K562 (cell line): Measurements from ENCODE around the gene ERCC1. TPM values are rescaled to one million over a fixed set of nuclear protein-coding genes. Genes with fewer than 3 reads are reported as not detected.

Experiments used
- ARID3B ChIP-seq: fragments of 250-450 bp; sonication (Bioruptor Pico); IDR thresholded peaks from 2 replicates; pipeline ENCODE4 v1.4.0; 2020; ENCODE audit warnings: borderline replicate concordance
- CSDE1 ChIP-seq, 2 experiments: fragments of 450-650 bp; IDR thresholded peaks; 2 replicates each; pipeline ENCODE4 v1.6.1; 2016; ENCODE audit warnings: mild to moderate bottlenecking in 1 of 2
- DACH1 ChIP-seq: fragments of 450-650 bp; IDR thresholded peaks from 2 replicates; pipeline ENCODE4 v1.6.1; 2018; ENCODE audit not compliant: partially characterized antibody
- GTF2E2 ChIP-seq: fragments of 200-800 bp; sonication (Bioruptor generic); IDR thresholded peaks from 2 replicates; pipeline ENCODE4 v1.6.1; 2016; ENCODE audit warnings: missing genetic modification characterization, missing compliant biosample characterization
- HEY1 ChIP-seq: fragments of 250-450 bp; sonication (Bioruptor Pico); IDR thresholded peaks from 2 replicates; pipeline ENCODE4 v1.5.0; 2020; ENCODE audit warnings: mild to moderate bottlenecking, moderate library complexity, borderline replicate concordance
- HNRNPH1 ChIP-seq: fragments of 200-400 bp; formaldehyde crosslinking; optimal IDR thresholded peaks from 2 replicates; pipeline ENCODE3; 2017; ENCODE audit warnings: low read depth, mild to moderate bottlenecking, low read length, moderate library complexity
- HNRNPL ChIP-seq: fragments of 200-400 bp; formaldehyde crosslinking; IDR thresholded peaks from 2 replicates; pipeline ENCODE4 v1.6.1; 2017; ENCODE audit warnings: low read depth, mild to moderate bottlenecking, low read length
- MAFF ChIP-seq: IDR thresholded peaks from 2 replicates; pipeline ENCODE4 v1.6.1; 2012; ENCODE audit warnings: low read length, improper control_type of control experiment
- MNT ChIP-seq, 2 experiments: fragments of 450-650 bp; conservative IDR thresholded peaks; 2 replicates each; pipeline ENCODE4 v1.6.1; 2017; ENCODE audit warnings: mild to moderate bottlenecking in 2 of 2, moderate library complexity in 2 of 2
- MYNN ChIP-seq, 2 experiments: sonication (generic); formaldehyde crosslinking in 1 of 2; IDR thresholded peaks; 2 replicates each; pipeline versions ENCODE4 v1.5.0 to v1.6.1; 2016 to 2020; ENCODE audit warnings: antibody characterized with exemption in 1 of 2, missing genetic modification reagents in 1 of 2
- NCOA2 ChIP-seq, 2 experiments: fragments of 450-650 bp; IDR thresholded peaks; 2 replicates each; pipeline ENCODE4 v1.6.1; 2018; ENCODE audit warnings: mild to moderate bottlenecking in 2 of 2, moderate library complexity in 1 of 2; ENCODE audit not compliant: partially characterized antibody in 2 of 2
- NCOA4 ChIP-seq: fragments of 450-650 bp; IDR thresholded peaks from 2 replicates; pipeline ENCODE4 v1.6.1; 2018; ENCODE audit warnings: mild to moderate bottlenecking; ENCODE audit not compliant: partially characterized antibody
- NUFIP1 ChIP-seq: fragments of 450-650 bp; IDR thresholded peaks from 2 replicates; pipeline ENCODE4 v1.6.1; 2018; ENCODE audit not compliant: partially characterized antibody
- STAT5B ChIP-seq: fragments of 250-450 bp; sonication (Bioruptor Pico); IDR thresholded peaks from 2 replicates; pipeline ENCODE4 v1.8.0; 2021; ENCODE audit warnings: mild to moderate bottlenecking, inconsistent platforms
- ZBED1 ChIP-seq: IDR thresholded peaks from 2 replicates; pipeline ENCODE4 v1.6.1; 2014
- ZC3H4 ChIP-seq: sonication (generic); formaldehyde crosslinking; IDR thresholded peaks from 2 replicates; pipeline ENCODE4 v1.9.0; 2021; ENCODE audit warnings: missing genetic modification reagents, borderline replicate concordance
- ZSCAN29 ChIP-seq: fragments of 450-650 bp; IDR thresholded peaks from 2 replicates; pipeline ENCODE4 v1.6.1; 2017
- polyA plus RNA-seq, 8 experiments: library from polyadenylated mRNA; depleted of rRNA in 4 of 8; stranded (reverse) in 5 of 8; unstranded in 3 of 8; fragments of >200 nt; fragmentation: Nextera tagmentation in 2 of 8; fragmentation: Illumina TruSeq in 1 of 8; extraction: Ambion mirVana in 2 of 8; extraction: Trizol in 1 of 8; gene quantifications; 2 replicates each; pipeline versions ENCODE4 v1.2.1 to v1.2.3, GENCODE V29; 2011 to 2014; ENCODE audit warnings: inconsistent platforms in 1 of 8, missing spikeins in 1 of 8
- total RNA-seq, 7 experiments: library from RNA; depleted of rRNA in 6 of 7; stranded (reverse); fragments of >200 nt in 6 of 7; fragmentation: Illumina TruSeq in 2 of 7; extraction: Trizol in 2 of 7; gene quantifications; 2 replicates each; pipeline versions ENCODE4 v1.2.1 to v1.2.3, GENCODE V29; 2011 to 2021; ENCODE audit warnings: low replicate concordance in 1 of 7
- TF ChIP-seq, protein P1 (sequence below): IDR thresholded peaks from 2 replicates; pipeline ENCODE4 v1.6.1; 2012; ENCODE audit warnings: low read depth, low read length, improper control_type of control experiment, borderline replicate concordance
- TF ChIP-seq, protein P2 (sequence below): fragments of 250-450 bp; sonication (Bioruptor Pico); IDR thresholded peaks from 2 replicates; pipeline ENCODE4 v1.8.0; 2021; ENCODE audit warnings: moderate library complexity, mild to moderate bottlenecking, inconsistent platforms
- TF ChIP-seq, protein P3 (sequence below): IDR thresholded peaks from 3 replicates; pipeline ENCODE4 v1.6.1; 2011; ENCODE audit warnings: borderline replicate concordance, mild to moderate bottlenecking, moderate library complexity; ENCODE audit not compliant: insufficient read length; ENCODE audit errors: extremely low read depth

The ERCC1 gene
- total and polyA plus RNA-seq, 9 of the 15 experiments (the other 6 are each of a cell fraction or from before 2014, with no cell fraction given) = 9.3 to 92.6 (median 60.0) TPM

DNA sequence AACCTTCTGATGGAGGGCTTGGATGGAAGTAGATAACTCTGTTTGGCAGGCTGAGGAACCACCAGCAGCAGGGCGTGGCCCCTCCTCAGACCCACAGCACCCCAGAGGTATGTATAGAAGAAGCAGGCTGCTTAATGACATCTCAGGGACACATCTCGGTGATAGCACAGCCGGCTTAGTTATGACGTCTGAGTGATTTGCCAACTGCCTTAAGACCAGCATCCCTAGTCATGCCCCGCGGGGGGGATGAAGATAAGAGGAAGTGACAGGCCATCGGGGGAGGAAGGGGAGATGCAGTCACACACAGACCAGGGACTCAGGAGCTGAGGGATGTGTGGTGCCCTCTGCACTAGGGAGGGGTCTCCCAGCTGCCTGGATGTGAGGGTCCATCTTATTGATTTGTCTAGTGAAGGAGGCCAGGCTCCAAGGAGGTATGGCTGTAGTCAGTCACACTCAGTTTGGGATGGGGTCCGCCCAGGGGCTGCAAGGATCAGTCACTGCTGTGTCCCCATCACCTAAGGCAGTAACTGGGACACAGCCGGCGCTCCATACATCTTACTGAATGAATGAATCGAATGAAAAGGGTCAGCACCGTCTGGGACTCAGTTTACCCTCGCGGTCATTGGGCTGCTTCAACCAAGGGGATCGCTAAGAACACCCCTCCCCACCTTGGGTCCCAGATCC is 19.2 kb upstream of the ERCC1 start (continued):
- TF ChIP-seq MAFF (peak; percentile 75), HNRNPH1 (no peak), STAT5B (CRISPR knock-in tag) (no peak), NCOA4 (peak; percentile 58), ZC3H4 (no peak), DACH1 (peak; percentile 73), HNRNPL (peak; percentile 5; the same call in 1 of the 2 replicates), MNT (conservative IDR thresholded peaks at IDR 0.05) (peak in 1 of 2 experiments; percentile 53; a peak in 3 of 4 replicates), CSDE1 (IDR thresholded peaks at IDR 0.05) (no peak), ZSCAN29 (no peak), NCOA2 (IDR thresholded peaks at IDR 0.05; ENCODE audit: partially characterized antibody in 2 of 2) (no peak), GTF2E2 (tag) (0 out of 2 replicates have a peak, but pooled peaks have one; percentile 52), MYNN (IDR thresholded peaks at IDR 0.05) (peak; percentile 58; the same call in 1 of the 2 replicates), MYNN (CRISPR knock-in tag; IDR thresholded peaks at IDR 0.05) (no peak), ARID3B (CRISPR knock-in tag) (no peak), HEY1 (CRISPR knock-in tag) (no peak), NUFIP1 (no peak), ZBED1 (0 out of 2 replicates have a peak, but pooled peaks have one; percentile 41)
- TF ChIP-seq, protein P1, sequence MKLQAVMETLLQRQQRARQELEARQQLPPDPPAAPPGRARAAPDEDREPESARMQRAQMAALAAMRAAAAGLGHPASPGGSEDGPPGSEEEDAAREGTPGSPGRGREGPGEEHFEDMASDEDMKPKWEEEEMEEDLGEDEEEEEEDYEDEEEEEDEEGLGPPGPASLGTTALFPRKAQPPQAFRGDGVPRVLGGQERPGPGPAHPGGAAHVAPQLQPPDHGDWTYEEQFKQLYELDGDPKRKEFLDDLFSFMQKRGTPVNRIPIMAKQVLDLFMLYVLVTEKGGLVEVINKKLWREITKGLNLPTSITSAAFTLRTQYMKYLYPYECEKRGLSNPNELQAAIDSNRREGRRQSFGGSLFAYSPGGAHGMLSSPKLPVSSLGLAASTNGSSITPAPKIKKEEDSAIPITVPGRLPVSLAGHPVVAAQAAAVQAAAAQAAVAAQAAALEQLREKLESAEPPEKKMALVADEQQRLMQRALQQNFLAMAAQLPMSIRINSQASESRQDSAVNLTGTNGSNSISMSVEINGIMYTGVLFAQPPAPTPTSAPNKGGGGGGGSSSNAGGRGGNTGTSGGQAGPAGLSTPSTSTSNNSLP = peak; percentile 62; the same call in 1 of the 2 replicates
- TF ChIP-seq, protein P2, sequence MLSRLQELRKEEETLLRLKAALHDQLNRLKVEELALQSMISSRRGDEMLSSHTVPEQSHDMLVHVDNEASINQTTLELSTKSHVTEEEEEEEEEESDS = no peak
- TF ChIP-seq, protein P3, sequence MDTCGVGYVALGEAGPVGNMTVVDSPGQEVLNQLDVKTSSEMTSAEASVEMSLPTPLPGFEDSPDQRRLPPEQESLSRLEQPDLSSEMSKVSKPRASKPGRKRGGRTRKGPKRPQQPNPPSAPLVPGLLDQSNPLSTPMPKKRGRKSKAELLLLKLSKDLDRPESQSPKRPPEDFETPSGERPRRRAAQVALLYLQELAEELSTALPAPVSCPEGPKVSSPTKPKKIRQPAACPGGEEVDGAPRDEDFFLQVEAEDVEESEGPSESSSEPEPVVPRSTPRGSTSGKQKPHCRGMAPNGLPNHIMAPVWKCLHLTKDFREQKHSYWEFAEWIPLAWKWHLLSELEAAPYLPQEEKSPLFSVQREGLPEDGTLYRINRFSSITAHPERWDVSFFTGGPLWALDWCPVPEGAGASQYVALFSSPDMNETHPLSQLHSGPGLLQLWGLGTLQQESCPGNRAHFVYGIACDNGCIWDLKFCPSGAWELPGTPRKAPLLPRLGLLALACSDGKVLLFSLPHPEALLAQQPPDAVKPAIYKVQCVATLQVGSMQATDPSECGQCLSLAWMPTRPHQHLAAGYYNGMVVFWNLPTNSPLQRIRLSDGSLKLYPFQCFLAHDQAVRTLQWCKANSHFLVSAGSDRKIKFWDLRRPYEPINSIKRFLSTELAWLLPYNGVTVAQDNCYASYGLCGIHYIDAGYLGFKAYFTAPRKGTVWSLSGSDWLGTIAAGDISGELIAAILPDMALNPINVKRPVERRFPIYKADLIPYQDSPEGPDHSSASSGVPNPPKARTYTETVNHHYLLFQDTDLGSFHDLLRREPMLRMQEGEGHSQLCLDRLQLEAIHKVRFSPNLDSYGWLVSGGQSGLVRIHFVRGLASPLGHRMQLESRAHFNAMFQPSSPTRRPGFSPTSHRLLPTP = no peak
